Neural crest cell (in vitro differentiated cells): ENCODE results near the gene MYO1E. TPM values are rescaled to one million over a fixed set of nuclear protein-coding genes. Genes with fewer than 3 reads are reported as not detected.

ENCODE experiments used
- DNase-seq: peaks from one replicate; pipeline ENCODE4 v3.0.0; 2021; ENCODE audit warnings: low read depth, mixed read lengths, low spot score
- H3K27ac Mint-ChIP-seq: one replicate; pipeline ENCODE4 v1.8.0; 2021; ENCODE audit warnings: mild to moderate bottlenecking, mixed read lengths; ENCODE audit not compliant: unreplicated experiment
- H3K27me3 Mint-ChIP-seq: 2 replicates; pipeline ENCODE4 v1.8.0; 2021; ENCODE audit warnings: low read depth, mild to moderate bottlenecking, mixed read lengths
- H3K36me3 Mint-ChIP-seq: 2 replicates; pipeline ENCODE4 v1.8.0; 2021; ENCODE audit warnings: low read depth, mild to moderate bottlenecking, mixed read lengths
- H3K4me1 Mint-ChIP-seq: 2 replicates; pipeline ENCODE4 v1.8.0; 2021; ENCODE audit warnings: mixed read lengths
- H3K4me3 Mint-ChIP-seq: one replicate; pipeline ENCODE4 v1.8.0; 2021; ENCODE audit warnings: mild to moderate bottlenecking, mixed read lengths
- H3K9me3 Mint-ChIP-seq: 2 replicates; pipeline ENCODE4 v1.8.0; 2021; ENCODE audit warnings: mixed read lengths
- total RNA-seq: library from RNA; stranded (reverse); gene quantifications from 2 replicates; pipeline ENCODE4 v1.2.1, GENCODE V29; 2021
- TF ChIP-seq, protein P1 (sequence below): fragments of 200-600 bp; sonication (generic); conservative IDR thresholded peaks from 2 replicates; pipeline ENCODE4 v1.5.0; 2021; ENCODE audit warnings: antibody characterized with exemption, mild to moderate bottlenecking

MYO1E gene
- total RNA-seq, 1 donor from 2014 or later, result 34.5 TPM

DNA sequence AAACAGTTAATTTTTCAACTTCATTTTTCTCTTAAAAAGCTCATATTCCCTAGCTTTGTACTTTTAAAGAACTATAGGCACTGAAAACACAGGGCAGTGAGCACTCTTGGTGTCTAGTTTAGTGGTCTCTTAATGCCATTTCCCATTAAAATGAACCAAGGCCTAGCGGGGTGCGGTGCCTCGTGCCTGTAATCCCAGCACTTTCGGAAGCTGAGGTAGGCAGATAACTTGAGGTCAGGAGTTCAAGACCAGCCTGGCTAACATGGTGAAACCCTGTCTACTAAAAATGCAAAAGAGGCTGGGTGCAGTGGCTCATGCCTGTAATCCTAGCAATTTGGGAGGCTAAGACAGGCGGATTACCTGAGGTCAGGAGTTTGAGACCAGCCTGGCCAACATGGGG is 120.5 kb downstream of the MYO1E start:
- Mint-ChIP-seq H3K27ac (no peak overlapping the region), H3K9me3 (no peaks in the 10 kb centered on the region), H3K36me3 (no peaks in the 10 kb centered on the region), H3K4me1 (peaks cover 3% of the 10 kb centered on the region), H3K27me3 (no peaks in the 10 kb centered on the region), H3K4me3 (no peak overlapping the region)
- TF ChIP-seq, protein P1, sequence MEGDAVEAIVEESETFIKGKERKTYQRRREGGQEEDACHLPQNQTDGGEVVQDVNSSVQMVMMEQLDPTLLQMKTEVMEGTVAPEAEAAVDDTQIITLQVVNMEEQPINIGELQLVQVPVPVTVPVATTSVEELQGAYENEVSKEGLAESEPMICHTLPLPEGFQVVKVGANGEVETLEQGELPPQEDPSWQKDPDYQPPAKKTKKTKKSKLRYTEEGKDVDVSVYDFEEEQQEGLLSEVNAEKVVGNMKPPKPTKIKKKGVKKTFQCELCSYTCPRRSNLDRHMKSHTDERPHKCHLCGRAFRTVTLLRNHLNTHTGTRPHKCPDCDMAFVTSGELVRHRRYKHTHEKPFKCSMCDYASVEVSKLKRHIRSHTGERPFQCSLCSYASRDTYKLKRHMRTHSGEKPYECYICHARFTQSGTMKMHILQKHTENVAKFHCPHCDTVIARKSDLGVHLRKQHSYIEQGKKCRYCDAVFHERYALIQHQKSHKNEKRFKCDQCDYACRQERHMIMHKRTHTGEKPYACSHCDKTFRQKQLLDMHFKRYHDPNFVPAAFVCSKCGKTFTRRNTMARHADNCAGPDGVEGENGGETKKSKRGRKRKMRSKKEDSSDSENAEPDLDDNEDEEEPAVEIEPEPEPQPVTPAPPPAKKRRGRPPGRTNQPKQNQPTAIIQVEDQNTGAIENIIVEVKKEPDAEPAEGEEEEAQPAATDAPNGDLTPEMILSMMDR, result no peak
- DNase-seq, result no peak

GRCh38 chr15:59251001-59251845 is 121.4 kb downstream of the MYO1E start:
- no peak for DNase-seq
- H3K9me3 Mint-ChIP-seq, result no peaks in the 10 kb centered on the region
- H3K4me3 Mint-ChIP-seq, result no peak overlapping the region
- H3K27ac Mint-ChIP-seq, result no peak overlapping the region
- TF ChIP-seq, protein P1, result no peak
- H3K36me3 Mint-ChIP-seq, result no peaks in the 10 kb centered on the region
- no peaks in the 10 kb centered on the region for H3K27me3 Mint-ChIP-seq
- H3K4me1 Mint-ChIP-seq, result peaks cover 3% of the 10 kb centered on the region

- TF ChIP-seq, protein P1, result no peak
- no peaks in the 10 kb centered on the region for H3K9me3 Mint-ChIP-seq
- H3K27ac Mint-ChIP-seq, result no peak overlapping the region
- H3K36me3 Mint-ChIP-seq, result no peaks in the 10 kb centered on the region
- no peak overlapping the region for H3K4me3 Mint-ChIP-seq
- peaks cover 3% of the 10 kb centered on the region for H3K4me1 Mint-ChIP-seq
- no peak for DNase-seq
- H3K27me3 Mint-ChIP-seq, result no peaks in the 10 kb centered on the region
These were observed 122.4 kb downstream of the MYO1E start for GRCh38 chr15:59250249-59250648.

- no peaks in the 10 kb centered on the region for H3K36me3 Mint-ChIP-seq
- H3K9me3 Mint-ChIP-seq, result no peaks in the 10 kb centered on the region
- H3K4me1 Mint-ChIP-seq, result peaks cover 3% of the 10 kb centered on the region
- TF ChIP-seq, protein P1, result no peak
- DNase-seq, result no peak
- no peaks in the 10 kb centered on the region for H3K27me3 Mint-ChIP-seq
- no peak overlapping the region for H3K4me3 Mint-ChIP-seq
- no peak overlapping the region for H3K27ac Mint-ChIP-seq
These were observed 122.9 kb downstream of the MYO1E start for GRCh38 chr15:59249816-59250215.

GRCh38 chr15:59247364-59247763 is 125.3 kb downstream of the MYO1E start:
- no peaks in the 10 kb centered on the region for H3K9me3 Mint-ChIP-seq
- peak; percentile 51 for DNase-seq
- peaks cover 3% of the 10 kb centered on the region for H3K4me1 Mint-ChIP-seq
- H3K36me3 Mint-ChIP-seq, result no peaks in the 10 kb centered on the region
- TF ChIP-seq, protein P1, result peak; percentile 75
- no peak overlapping the region for H3K4me3 Mint-ChIP-seq
- no peak overlapping the region for H3K27ac Mint-ChIP-seq
- no peaks in the 10 kb centered on the region for H3K27me3 Mint-ChIP-seq
